DOHH2 (cell line): Measurements from ENCODE around the gene HTN1.
"Not testable (repeated sequence)": the region's sequence is repeated elsewhere in the genome, so short reads cannot be mapped to it uniquely, and the experiment has no call there.

Source experiments
- H3F3A ChIP-seq: fragments of 200-600 bp; sonication (generic), shearing (Covaris generic); 2 replicates; pipeline ENCODE4 v1.6.0; 2016; ENCODE audit warnings: antibody characterized with exemption, mild to moderate bottlenecking; ENCODE audit not compliant: control insufficient read depth, insufficient read depth
- H3K27ac ChIP-seq: fragments of 200-600 bp; sonication (generic); 2 replicates; pipeline ENCODE4 v1.5.1; 2014; ENCODE audit warnings: low read depth, mild to moderate bottlenecking, low read length, moderate library complexity
- H3K27me3 ChIP-seq: fragments of 200-600 bp; sonication (generic); 2 replicates; pipeline ENCODE4 v1.6.1; 2014; ENCODE audit warnings: mild to moderate bottlenecking, low read length, mixed read lengths; ENCODE audit not compliant: control insufficient read depth
- H3K36me3 ChIP-seq: fragments of 200-600 bp; sonication (generic); 2 replicates; pipeline ENCODE4 v1.6.1; 2014; ENCODE audit warnings: mild to moderate bottlenecking, low read length, moderate library complexity, mixed read lengths; ENCODE audit not compliant: control insufficient read depth
- H3K4me1 ChIP-seq: fragments of 200-600 bp; sonication (generic); 2 replicates; pipeline ENCODE4 v1.6.1; 2014; ENCODE audit warnings: mild to moderate bottlenecking, low read length, mixed read lengths; ENCODE audit not compliant: control insufficient read depth
- H3K4me2 ChIP-seq: fragments of 200-600 bp; sonication (generic); 2 replicates; pipeline ENCODE4 v1.6.0; 2014; ENCODE audit warnings: mild to moderate bottlenecking, low read length, moderate library complexity
- H3K4me3 ChIP-seq: fragments of 200-600 bp; sonication (generic); 2 replicates; pipeline ENCODE4 v1.5.1; 2014; ENCODE audit warnings: mild to moderate bottlenecking, low read length, mixed read lengths
- H3K79me2 ChIP-seq: fragments of 200-600 bp; sonication (generic); 2 replicates; pipeline ENCODE4 v1.6.1; 2014; ENCODE audit warnings: mild to moderate bottlenecking, low read length, mixed read lengths; ENCODE audit not compliant: control insufficient read depth
- H3K9me2 ChIP-seq: fragments of 200-600 bp; sonication (generic); replicated peaks from 2 replicates; pipeline ENCODE4 v1.6.1; 2014; ENCODE audit warnings: mild to moderate bottlenecking, low read length, mixed read lengths; ENCODE audit not compliant: control insufficient read depth
- H3K9me3 ChIP-seq: fragments of 200-600 bp; sonication (generic); 2 replicates; pipeline ENCODE4 v1.6.1; 2014; ENCODE audit warnings: antibody characterized with exemption, low read length, mixed read lengths; ENCODE audit not compliant: control insufficient read depth, insufficient read depth
- H4K20me1 ChIP-seq: fragments of 200-600 bp; sonication (generic); 2 replicates; pipeline ENCODE4 v1.6.0; 2014; ENCODE audit warnings: low read depth, mild to moderate bottlenecking, antibody characterized with exemption, low read length, moderate library complexity; ENCODE audit not compliant: control insufficient read depth, insufficient read depth
- CTCF ChIP-seq: fragments of 200-600 bp; sonication (generic); IDR thresholded peaks from one replicate; pipeline ENCODE4 v1.5.1; 2014; ENCODE audit warnings: antibody characterized with exemption, mild to moderate bottlenecking, low read depth, low read length; ENCODE audit not compliant: poor library complexity, severe bottlenecking
- EZH2phosphoT487 ChIP-seq: fragments of 200-600 bp; sonication (generic); IDR thresholded peaks from 2 replicates; pipeline ENCODE4 v1.6.1; 2017; ENCODE audit warnings: borderline replicate concordance, mild to moderate bottlenecking, antibody characterized with exemption, low read length, moderate library complexity, mixed read lengths

The HTN1 gene

DNA sequence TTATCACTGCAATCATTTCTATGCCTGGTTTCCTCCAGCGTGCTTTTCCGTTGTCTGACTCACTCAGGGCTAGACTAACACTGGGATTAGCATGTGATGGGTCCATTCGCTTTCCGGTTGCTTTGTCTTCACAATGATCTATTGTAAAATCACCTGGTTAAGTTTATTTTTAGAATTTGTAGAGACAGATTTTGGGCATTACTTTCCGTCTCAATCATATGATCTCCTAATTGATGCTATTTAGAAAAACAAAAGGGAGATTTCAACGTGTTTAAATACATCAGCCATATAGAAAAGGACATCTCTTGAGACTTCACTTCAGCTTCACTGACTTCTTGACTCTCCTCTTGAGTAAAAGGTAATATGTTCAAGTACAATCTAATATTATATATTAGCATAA is at the start of gene HTN1:
TSS of gene HTN1 (plus strand) at position 301 of the 400 bp plus-strand sequence. CDS start 2,639 bp downstream, outside the sequence.
- not testable (repeated sequence) for H3K36me3 ChIP-seq, H3K27ac ChIP-seq, H3K27me3 ChIP-seq, H3K9me3 ChIP-seq, H4K20me1 ChIP-seq, H3K4me1 ChIP-seq, H3K79me2 ChIP-seq, H3K9me2 ChIP-seq, H3F3A ChIP-seq, H3K4me3 ChIP-seq, H3K4me2 ChIP-seq

GRCh38 chr4:70000711-70001110 is 49.5 kb upstream of the HTN1 start:
- Histone ChIP-seq H3K9me3 (no peaks in the 10 kb centered on the region), H3K4me2 (no peak overlapping the region), H3K9me2 (no peaks in the 10 kb centered on the region), H3K79me2 (no peaks in the 10 kb centered on the region), H3K27ac (no peak overlapping the region), H3F3A (peaks cover 3% of the 10 kb centered on the region; the same call in 1 of the 2 replicates), H3K36me3 (no peaks in the 10 kb centered on the region), H3K4me3 (no peak overlapping the region), H3K4me1 (no peaks in the 10 kb centered on the region), H4K20me1 (no peaks in the 10 kb centered on the region), H3K27me3 (no peaks in the 10 kb centered on the region)
- TF ChIP-seq CTCF, result no peak

DNA sequence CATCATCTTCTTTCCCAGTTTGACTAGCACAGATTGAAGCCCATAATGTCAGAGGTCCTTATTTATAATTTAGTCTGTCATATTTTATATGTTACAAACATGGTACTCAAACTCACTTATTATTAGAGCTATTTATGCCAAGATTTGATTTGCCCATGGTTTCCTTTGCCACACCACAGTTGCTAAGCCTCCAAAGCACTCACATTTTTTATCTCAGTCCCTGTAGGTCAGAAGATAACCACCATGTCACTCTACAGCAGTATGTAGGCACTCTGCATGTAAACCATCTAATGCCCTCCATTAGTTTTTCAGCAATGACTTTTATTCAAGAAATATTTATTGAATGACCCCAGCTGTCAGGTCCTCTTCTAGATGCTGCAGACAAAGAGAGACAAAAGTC is 47.7 kb upstream of the HTN1 start:
- Histone ChIP-seq H4K20me1 (no peaks in the 10 kb centered on the region), H3K9me2 (no peaks in the 10 kb centered on the region), H3K4me1 (no peaks in the 10 kb centered on the region), H3K4me3 (no peak overlapping the region), H3K27me3 (no peaks in the 10 kb centered on the region), H3K27ac (no peak overlapping the region), H3K79me2 (no peaks in the 10 kb centered on the region), H3K9me3 (no peaks in the 10 kb centered on the region), H3F3A (peaks cover 3% of the 10 kb centered on the region; the same call in 1 of the 2 replicates), H3K36me3 (no peaks in the 10 kb centered on the region), H3K4me2 (no peak overlapping the region)
- TF ChIP-seq CTCF, result no peak
- TF ChIP-seq EZH2phosphoT487, result no peak

GRCh38 chr4:70008771-70009170 is 41.5 kb upstream of the HTN1 start:
- Histone ChIP-seq H3K4me1 (no peaks in the 10 kb centered on the region), H3K79me2 (no peaks in the 10 kb centered on the region), H3K4me3 (no peak overlapping the region), H3K27me3 (no peaks in the 10 kb centered on the region), H3K9me2 (no peaks in the 10 kb centered on the region), H3F3A (peaks cover 3% of the 10 kb centered on the region; the same call in 1 of the 2 replicates), H3K27ac (no peak overlapping the region), H3K36me3 (no peaks in the 10 kb centered on the region), H3K9me3 (no peaks in the 10 kb centered on the region), H4K20me1 (no peaks in the 10 kb centered on the region), H3K4me2 (no peak overlapping the region)
- TF ChIP-seq EZH2phosphoT487, result no peak
- no peak for TF ChIP-seq CTCF

DNA sequence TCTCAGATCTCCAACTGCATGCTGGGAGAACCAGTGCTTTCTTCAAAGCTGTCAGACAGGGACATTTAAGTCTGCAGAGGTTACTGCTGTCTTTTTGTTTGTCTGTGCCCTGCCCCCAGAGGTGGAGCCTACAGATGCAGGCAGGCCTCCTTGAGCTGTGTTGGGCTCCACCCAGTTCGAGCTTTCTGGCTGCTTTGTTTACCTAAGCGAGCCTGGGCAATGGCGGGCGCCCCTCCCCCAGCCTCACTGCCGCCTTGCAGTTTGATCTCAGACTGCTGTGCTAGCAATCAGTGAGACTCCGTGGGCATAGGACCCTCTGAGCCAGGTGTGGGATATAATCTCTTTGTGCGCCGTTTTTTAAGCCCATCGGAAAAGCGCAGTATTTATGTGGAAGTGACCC is 31.2 kb upstream of the HTN1 start:
- not testable (repeated sequence) for H3K36me3 ChIP-seq, H3K9me2 ChIP-seq, H4K20me1 ChIP-seq, H3K4me2 ChIP-seq, H3F3A ChIP-seq, H3K79me2 ChIP-seq, H3K27ac ChIP-seq, H3K4me1 ChIP-seq, H3K9me3 ChIP-seq, H3K4me3 ChIP-seq, H3K27me3 ChIP-seq
